ENCODE results near the gene PCDH18.

DNA sequence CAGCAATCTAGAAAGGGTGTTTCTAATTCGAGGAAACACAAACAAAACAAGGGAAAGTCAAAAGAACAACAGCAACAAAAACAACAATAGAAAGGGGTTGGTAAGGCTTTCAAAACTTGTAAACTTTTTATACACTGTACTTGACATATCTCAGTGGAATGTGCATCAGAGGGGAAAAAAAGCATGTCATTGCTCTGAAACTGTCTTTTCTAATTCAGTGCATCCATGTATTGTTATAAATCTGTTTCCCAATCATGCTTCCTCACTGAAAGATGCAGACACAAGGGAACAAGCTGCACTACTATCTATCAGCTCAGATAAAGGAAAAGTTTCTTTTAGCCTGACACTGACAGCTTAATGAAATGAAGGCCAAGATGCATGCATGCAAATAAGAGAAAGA is 44.2 kb upstream of the PCDH18 start:
- TF ChIP-seq, protein P1, sequence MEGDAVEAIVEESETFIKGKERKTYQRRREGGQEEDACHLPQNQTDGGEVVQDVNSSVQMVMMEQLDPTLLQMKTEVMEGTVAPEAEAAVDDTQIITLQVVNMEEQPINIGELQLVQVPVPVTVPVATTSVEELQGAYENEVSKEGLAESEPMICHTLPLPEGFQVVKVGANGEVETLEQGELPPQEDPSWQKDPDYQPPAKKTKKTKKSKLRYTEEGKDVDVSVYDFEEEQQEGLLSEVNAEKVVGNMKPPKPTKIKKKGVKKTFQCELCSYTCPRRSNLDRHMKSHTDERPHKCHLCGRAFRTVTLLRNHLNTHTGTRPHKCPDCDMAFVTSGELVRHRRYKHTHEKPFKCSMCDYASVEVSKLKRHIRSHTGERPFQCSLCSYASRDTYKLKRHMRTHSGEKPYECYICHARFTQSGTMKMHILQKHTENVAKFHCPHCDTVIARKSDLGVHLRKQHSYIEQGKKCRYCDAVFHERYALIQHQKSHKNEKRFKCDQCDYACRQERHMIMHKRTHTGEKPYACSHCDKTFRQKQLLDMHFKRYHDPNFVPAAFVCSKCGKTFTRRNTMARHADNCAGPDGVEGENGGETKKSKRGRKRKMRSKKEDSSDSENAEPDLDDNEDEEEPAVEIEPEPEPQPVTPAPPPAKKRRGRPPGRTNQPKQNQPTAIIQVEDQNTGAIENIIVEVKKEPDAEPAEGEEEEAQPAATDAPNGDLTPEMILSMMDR (IDR thresholded peaks at IDR 0.05), result no peak
- no peak for TF ChIP-seq POLR2A (IDR thresholded peaks at IDR 0.05)
